T-helper 2 cell (primary cell): ENCODE results near the gene MED29.

Experiments
- DNase-seq, 5 experiments: peaks; one replicate each; pipeline versions ENCODE4 v3.0.0 to v3.0.0-alpha.2; 2012 to 2022

The MED29 gene

GRCh38 chr19:39433480-39434079 is 42.4 kb downstream of the MED29 start:
- no peak for DNase-seq

- DNase-seq: no peak
These were observed 43.2 kb downstream of the MED29 start for GRCh38 chr19:39434123-39435076.

GRCh38 chr19:39435499-39436349 is 44.5 kb downstream of the MED29 start, which contains the start of gene RPS16:
RPS16 (minus strand) TSS chr19:39435949; CDS start chr19:39435895, 54 bp downstream.
- peak; percentile 98 to 99 (median 99) for DNase-seq

- no peak for DNase-seq
These were observed 45.2 kb downstream of the MED29 start for GRCh38 chr19:39436350-39436716.

- no peak for DNase-seq
These were observed 47.2 kb downstream of the MED29 start for GRCh38 chr19:39438270-39438934.

- DNase-seq: peak in 1 of 5 experiments; percentile 26
These were observed 53.5 kb downstream of the MED29 start for GRCh38 chr19:39444598-39445195.

- DNase-seq: peak; percentile 91 to 100 (median 98)
These were observed 54.3 kb downstream of the MED29 start, which contains the start of gene SUPT5H for GRCh38 chr19:39445196-39446111. SUPT5H (plus strand) TSS chr19:39445582; CDS start chr19:39445891, 309 bp downstream.

GRCh38 chr19:39446365-39447084 is 55.3 kb downstream of the MED29 start:
- DNase-seq: no peak

- DNase-seq: no peak
These were observed 57.1 kb downstream of the MED29 start for GRCh38 chr19:39448271-39448670.

- peak in 1 of 5 experiments; percentile 41 for DNase-seq
These were observed 58.1 kb downstream of the MED29 start for GRCh38 chr19:39449116-39449797.
